Mammary epithelial cell (primary cell): ENCODE results near the gene NACC2.

Experiments used
- CTCF ChIP-seq, 2 donors: IDR thresholded peaks in 1 of 2; conservative IDR thresholded peaks in 1 of 2; 2 replicates each; pipeline ENCODE4 v1.5.1; 2011 to 2012; ENCODE audit warnings: inconsistent platforms in 2 of 2, low read length in 2 of 2, mild to moderate bottlenecking in 2 of 2, control low read depth in 1 of 2, low read depth in 1 of 2; ENCODE audit not compliant: insufficient read depth in 1 of 2; ENCODE audit errors: extremely low read depth in 1 of 2
- EZH2 ChIP-seq: IDR thresholded peaks from 2 replicates; pipeline ENCODE4 v1.6.1; 2012; ENCODE audit warnings: low read length, inconsistent platforms, borderline replicate concordance

- TF ChIP-seq CTCF (conservative IDR thresholded peaks at IDR 0.05 in 1 of 2, IDR thresholded peaks at IDR 0.05 in 1 of 2; ENCODE audit: extremely low read depth in 1 of 2, insufficient read depth in 1 of 2, low read depth in 1 of 2, low read length in 2 of 2) (no peak), EZH2 (no peak)
Observed at GRCh38 chr9:136042541-136042940, 52.5 kb downstream of the NACC2 start.
